Measurements from ENCODE around the gene BCAP29.
"Not testable (repeated sequence)": the region's sequence is repeated elsewhere in the genome, so short reads cannot be mapped to it uniquely, and the experiment has no call there.

The BCAP29 gene

GRCh38 chr7:107615910-107616680 is 36.0 kb downstream of the BCAP29 start:
- DNase-seq (ENCODE audit: low spot score), result no peak
- no peak for FAIRE-seq

GRCh38 chr7:107622429-107622828 is 42.4 kb downstream of the BCAP29 start:
- no peak for FAIRE-seq

DNA sequence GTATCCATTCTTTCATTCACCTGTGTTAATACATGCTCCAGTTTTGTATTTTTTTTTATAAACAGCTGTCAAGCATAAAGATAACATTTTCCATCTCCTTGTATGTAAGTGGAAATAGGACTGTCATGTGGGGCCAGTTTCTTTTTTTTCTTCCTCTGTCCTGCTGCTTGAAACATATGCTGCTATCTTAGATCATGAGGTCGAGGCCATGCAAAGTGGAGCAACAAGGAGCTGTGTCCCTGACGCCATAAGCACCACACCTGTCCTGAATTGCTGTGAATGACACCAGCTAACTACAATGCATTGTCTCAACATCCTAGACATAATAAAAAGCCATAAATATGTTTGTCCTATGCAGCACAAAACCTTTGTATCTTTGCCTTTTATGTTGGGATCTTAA is 42.8 kb downstream of the BCAP29 start:
- FAIRE-seq (no peak), DNase-seq (ENCODE audit: low spot score) (no peak)

More at GRCh38 chr7:107622429-107622828, 42.4 kb downstream of the BCAP29 start:
- no peak for DNase-seq (ENCODE audit: low spot score)

DNA sequence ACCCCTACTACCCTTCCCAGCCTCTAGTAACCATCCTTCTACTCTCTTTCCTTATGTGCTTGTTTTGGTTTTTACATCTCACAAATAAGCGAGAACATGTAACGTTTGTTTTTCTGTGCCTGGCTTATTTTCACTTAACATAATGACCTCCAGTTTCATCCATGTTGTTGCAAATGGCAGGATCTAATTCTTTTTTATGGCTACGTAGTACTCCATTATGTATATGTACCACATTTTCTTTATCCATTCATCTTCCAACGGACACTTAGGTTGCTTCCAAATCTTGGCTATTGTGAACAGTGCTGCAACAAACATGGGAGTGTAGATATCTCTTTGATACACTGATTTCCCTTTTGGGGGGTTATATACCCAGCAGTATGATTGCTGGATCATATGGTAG is 47.0 kb downstream of the BCAP29 start:
- no peak for FAIRE-seq

DNA sequence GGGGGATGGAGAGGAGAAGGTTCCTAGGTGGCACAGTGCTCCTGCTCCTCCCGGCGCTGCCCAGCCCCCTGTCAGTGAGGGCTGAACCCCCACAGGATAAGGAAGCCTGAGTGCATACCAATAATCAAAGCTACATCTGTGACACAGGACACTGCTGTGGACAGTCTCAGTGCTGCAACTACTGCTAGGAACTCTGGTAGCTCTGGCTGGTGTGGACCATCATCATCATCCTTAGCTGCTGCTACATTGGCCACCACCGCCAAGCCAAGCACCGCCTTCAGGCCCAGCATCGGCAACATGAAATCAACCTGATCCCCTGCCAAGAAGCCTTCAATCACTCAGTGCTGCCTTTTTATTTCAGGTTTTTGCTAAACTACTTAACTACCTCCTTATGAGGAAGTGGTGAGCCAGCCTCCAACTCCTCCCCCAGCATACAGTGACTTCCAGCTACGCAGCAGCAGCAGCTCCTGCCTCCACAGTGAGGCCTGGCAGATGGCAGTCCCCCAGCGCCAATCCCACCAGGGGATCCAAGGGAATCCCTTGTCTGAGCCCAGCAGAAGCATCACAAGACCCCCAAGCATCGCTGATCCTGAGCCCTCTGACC is 48.5 kb downstream of the BCAP29 start:
- FAIRE-seq (no peak), DNase-seq (ENCODE audit: low spot score) (no peak)

More for the DNA sequence above, 47.0 kb downstream of the BCAP29 start:
- DNase-seq (ENCODE audit: low spot score), result no peak

- no peak for FAIRE-seq
- DNase-seq (ENCODE audit: low spot score), result no peak
Measured at GRCh38 chr7:107630342-107630741, 50.3 kb downstream of the BCAP29 start.

GRCh38 chr7:107631588-107632491 is 51.8 kb downstream of the BCAP29 start:
- no peak for DNase-seq (ENCODE audit: low spot score)
- FAIRE-seq, result no peak

DNA sequence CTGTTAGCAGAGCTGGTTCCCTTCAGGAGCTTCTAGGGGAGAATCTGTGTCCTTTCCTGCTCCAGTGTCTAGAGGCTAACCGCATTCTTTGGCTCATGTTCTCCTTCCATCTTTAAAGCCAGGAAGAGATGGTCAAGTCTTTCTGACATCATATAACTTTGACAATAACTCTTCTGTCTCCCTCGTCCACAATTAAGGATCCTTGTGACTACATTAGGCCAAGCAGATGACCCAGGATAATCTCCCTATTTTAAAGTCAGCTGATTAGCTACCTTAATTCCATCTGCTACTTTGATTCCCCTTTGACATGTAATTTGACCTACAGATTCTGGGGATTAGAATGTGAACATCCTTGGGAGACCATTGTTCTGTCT is 52.4 kb downstream of the BCAP29 start:
- DNase-seq (ENCODE audit: low spot score) (no peak), FAIRE-seq (no peak)

DNA sequence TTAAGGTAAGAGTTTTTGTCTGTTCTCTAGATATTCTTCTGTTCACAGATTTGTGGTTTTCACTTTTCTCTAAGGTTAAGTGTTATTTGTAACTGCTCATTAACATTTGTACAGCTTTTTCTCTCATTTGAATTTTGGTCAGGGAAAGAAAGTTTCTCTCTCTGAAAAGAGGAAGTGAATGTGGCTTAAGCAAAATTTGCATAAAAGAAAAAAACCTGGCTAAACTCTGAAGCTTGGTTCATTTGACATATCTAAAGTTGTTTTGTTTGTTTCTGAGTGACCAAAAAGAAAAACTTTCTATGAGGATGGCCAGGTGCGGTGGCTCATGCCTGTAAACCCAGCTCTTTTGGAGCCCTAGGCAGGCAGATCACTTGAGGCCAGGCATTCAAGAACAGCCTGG is 58.5 kb downstream of the BCAP29 start:
- DNase-seq (ENCODE audit: low spot score), result no peak

GRCh38 chr7:107639070-107639469 is 59.0 kb downstream of the BCAP29 start:
- not testable (repeated sequence) for FAIRE-seq; DNase-seq (ENCODE audit: low spot score)

More for the DNA sequence above, 58.5 kb downstream of the BCAP29 start:
- no peak for FAIRE-seq

DNA sequence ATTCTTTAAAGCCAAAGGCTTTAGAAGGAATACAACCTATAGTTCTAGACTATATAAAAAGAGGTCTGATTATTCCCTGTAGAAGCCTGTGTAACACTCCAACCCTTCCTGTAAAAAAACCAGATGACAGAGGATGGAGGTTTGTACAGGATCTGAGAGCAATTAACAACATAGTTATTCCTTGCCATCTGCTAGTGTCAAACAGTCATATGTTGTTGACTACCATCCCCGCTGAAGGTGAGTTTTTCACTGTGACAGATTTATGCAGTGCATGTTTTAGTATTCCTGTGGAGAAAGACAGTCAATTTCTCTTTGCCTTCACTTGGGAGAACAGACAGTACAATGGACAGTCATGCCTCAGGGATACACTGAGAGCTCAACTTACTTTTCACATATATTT is 61.6 kb downstream of the BCAP29 start:
- no peak for DNase-seq (ENCODE audit: low spot score)
- FAIRE-seq, result no peak

- DNase-seq (ENCODE audit: low spot score) (no peak), FAIRE-seq (no peak)
Measured at GRCh38 chr7:107642501-107642900, 62.5 kb downstream of the BCAP29 start.

DNA sequence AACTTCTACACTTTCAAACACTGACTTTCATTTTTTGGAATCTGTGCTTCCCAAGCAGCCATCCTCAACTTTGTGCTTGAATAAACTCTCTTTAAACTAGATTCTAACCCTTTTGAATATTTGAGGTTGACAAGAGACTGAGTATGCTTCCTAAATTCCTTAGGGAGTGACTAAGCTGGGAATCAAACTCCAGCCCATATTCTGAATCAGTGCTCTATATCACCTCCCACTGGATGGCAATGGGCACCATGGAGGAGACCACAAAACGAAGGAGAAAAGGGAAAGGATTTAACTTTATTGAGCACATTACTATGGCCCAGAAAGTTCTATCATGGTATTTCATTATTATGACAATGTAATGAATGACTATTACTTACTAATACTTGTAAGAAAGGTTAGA is 63.4 kb downstream of the BCAP29 start:
- FAIRE-seq (no peak), DNase-seq (ENCODE audit: low spot score) (peak; percentile 47)

DNA sequence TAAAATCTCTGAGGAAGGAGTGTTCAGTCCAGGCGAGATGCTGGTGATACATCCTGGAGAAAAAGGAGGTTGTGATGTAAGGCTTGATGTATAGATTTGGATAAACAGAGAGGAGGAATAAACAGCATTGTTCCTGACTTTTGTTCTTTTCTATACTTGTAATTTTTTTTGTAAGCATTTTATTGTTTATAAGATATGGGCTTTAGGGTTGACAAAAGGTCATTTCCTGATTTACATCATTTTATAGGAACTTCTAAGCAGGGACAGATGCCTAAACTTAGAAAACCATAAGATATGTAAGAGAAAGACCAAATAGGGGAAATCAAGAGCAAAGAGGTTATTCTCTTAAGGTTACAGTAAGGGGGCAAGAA is 63.9 kb downstream of the BCAP29 start:
- FAIRE-seq, result no peak

DNA sequence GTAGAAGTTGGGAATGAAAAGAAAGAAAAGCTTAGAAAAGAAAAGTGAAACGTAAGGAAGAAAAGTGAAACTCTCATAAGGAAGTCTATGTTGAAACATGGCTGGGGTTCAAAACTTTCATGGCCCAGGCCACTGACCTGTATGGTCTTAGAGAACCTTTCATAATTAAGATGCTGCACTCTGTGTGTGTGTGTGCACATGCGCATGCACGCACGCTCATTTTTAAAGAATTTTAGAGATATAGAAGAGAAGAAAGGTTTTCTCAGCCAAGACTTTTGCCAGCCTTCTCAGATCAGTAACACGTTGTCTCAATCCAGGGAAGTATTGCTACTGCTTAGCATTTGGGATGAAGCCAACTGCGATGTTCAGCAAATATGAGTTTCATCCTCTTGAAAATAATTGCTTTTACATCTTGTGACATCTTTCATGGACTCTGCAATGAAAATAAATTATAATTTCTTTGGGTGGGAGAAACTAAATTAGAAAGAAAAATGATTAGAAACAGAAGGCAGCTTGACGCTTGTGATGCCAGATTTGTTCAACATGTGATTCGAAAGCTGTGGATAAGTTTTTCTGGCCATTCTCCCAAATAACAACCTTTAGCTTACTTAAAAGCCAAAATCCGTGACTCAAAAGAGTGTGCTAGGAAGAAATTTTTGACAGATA is 64.4 kb downstream of the BCAP29 start:
- DNase-seq (ENCODE audit: low spot score) (no peak), FAIRE-seq (no peak)

More for the DNA sequence above, 63.9 kb downstream of the BCAP29 start:
- DNase-seq (ENCODE audit: low spot score), result no peak

- FAIRE-seq (no peak), DNase-seq (ENCODE audit: low spot score) (no peak)
Measured at GRCh38 chr7:107652642-107653041, 72.6 kb downstream of the BCAP29 start.

GRCh38 chr7:107658467-107658866 is 78.4 kb downstream of the BCAP29 start:
- DNase-seq (ENCODE audit: low spot score) (no peak), FAIRE-seq (no peak)

- DNase-seq (ENCODE audit: low spot score), result peak; percentile 12
- no peak for FAIRE-seq
Measured at GRCh38 chr7:107659666-107660065, 79.6 kb downstream of the BCAP29 start.

DNA sequence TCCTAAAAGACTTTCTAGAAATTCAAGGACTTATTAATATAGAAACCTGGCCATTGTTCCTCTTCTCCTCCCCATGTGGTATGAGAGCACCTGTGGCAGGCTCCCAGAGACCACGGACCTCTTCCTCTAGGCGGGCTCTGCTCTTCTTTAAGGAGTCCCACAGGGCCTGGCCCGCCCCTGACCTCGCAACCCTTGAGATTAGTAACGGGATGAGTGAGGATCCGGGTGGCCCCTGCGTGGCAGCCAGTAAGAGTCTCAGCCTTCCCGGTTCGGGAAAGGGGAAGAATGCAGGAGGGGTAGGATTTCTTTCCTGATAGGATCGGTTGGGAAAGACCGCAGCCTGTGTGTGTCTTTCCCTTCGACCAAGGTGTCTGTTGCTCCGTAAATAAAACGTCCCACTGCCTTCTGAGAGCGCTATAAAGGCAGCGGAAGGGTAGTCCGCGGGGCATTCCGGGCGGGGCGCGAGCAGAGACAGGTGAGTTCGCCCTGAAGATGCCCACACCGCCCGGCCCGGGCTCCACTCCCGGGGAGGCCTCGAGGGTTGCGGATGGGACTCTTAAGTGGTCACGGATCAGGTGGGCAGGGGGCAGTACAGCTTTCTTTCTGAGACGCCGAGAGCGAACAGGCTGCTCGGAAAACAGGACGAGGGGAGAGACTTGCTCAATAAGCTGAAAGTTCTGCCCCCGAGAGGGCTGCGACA is 80.5 kb downstream of the BCAP29 start, which contains the start of gene SLC26A4:
TSS of gene SLC26A4 (plus strand) at position 448 of the 700 bp plus-strand sequence. CDS start 814 bp downstream, outside the sequence.
- no peak for DNase-seq (ENCODE audit: low spot score)
- no peak for FAIRE-seq

DNA sequence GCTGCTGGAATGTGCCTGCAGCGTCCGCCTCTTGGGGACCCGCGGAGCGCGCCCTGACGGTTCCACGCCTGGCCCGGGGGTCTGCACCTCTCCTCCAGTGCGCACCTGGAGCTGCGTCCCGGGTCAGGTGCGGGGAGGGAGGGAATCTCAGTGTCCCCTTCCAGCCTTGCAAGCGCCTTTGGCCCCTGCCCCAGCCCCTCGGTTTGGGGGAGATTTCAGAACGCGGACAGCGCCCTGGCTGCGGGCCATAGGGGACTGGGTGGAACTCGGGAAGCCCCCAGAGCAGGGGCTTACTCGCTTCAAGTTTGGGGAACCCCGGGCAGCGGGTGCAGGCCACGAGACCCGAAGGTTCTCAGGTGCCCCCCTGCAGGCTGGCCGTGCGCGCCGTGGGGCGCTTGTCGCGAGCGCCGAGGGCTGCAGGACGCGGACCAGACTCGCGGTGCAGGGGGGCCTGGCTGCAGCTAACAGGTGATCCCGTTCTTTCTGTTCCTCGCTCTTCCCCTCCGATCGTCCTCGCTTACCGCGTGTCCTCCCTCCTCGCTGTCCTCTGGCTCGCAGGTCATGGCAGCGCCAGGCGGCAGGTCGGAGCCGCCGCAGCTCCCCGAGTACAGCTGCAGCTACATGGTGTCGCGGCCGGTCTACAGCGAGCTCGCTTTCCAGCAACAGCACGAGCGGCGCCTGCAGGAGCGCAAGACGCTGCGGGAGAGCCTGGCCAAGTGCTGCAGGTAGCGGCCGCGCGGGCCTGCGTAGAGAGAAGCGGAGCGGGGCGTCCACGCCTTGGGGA is 81.2 kb downstream of the BCAP29 start:
- FAIRE-seq (no peak), DNase-seq (ENCODE audit: low spot score) (no peak)
